ENCODE data around the gene COPZ1. TPM values are rescaled to one million over a fixed set of nuclear protein-coding genes. Genes with fewer than 3 reads are reported as not detected.
A peak's percentile ranks its signal among the peaks of the same experiment; 100 is the strongest.

Gene COPZ1
- total and polyA plus RNA-seq, 4 donors: 98.8 to 163 (median 136) TPM

DNA sequence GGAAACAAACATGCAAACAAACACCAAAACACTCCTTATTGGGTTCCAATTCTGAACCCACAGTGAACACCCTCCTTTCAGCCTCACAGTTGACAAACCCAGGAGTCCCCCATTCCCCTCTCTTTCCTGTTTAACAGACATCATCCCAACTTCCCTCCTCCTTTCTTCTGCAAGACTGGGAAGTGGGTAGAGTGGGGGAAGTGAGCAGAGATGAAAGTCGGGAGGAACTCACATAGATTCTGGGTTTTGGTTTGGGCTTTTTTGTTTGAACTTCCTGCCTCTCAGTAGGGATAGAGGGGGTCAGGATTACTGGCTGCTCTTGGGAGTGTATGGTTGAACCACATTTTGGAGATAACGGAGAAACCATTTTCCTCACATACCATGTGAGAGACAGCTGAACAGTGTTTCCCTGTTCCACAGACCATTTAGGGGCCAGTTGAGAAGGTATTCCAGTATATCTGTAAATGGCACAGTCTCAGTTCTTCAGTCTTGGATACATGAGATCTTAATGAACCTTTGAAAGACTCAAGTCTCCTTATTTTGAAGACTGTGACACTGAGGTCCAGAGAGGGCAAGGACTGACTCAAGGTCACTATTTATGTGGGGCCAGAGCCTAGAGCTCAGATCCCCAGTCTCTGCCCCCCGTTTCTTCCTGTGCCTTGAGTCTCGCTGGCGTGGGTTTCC lies 43.2 kb downstream of the COPZ1 start:
- peaks cover 0 to 42% (median 20%) of the 10 kb centered on the region in 5 donors for H3K4me1 ChIP-seq (ENCODE audit: control insufficient read depth in 5 of 5, insufficient read depth in 5 of 5, low read length in 5 of 5)
- peaks cover 0 to 5% (median 0%) of the 10 kb centered on the region in 4 donors for H3K36me3 ChIP-seq (ENCODE audit: control insufficient read depth in 4 of 4, insufficient read depth in 4 of 4, low read length in 4 of 4)
- TF ChIP-seq, protein P1, sequence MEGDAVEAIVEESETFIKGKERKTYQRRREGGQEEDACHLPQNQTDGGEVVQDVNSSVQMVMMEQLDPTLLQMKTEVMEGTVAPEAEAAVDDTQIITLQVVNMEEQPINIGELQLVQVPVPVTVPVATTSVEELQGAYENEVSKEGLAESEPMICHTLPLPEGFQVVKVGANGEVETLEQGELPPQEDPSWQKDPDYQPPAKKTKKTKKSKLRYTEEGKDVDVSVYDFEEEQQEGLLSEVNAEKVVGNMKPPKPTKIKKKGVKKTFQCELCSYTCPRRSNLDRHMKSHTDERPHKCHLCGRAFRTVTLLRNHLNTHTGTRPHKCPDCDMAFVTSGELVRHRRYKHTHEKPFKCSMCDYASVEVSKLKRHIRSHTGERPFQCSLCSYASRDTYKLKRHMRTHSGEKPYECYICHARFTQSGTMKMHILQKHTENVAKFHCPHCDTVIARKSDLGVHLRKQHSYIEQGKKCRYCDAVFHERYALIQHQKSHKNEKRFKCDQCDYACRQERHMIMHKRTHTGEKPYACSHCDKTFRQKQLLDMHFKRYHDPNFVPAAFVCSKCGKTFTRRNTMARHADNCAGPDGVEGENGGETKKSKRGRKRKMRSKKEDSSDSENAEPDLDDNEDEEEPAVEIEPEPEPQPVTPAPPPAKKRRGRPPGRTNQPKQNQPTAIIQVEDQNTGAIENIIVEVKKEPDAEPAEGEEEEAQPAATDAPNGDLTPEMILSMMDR (IDR thresholded peaks at IDR 0.05; ENCODE audit: control extremely low read depth, extremely low read depth): no peak
- ATAC-seq (ENCODE audit: insufficient read depth, low FRiP score): no peak
- peak overlapping the region in 1 of 2 donors; percentile 50 for H3K9ac ChIP-seq (ENCODE audit: insufficient read depth in 1 of 2, low read length in 2 of 2)
- no peaks in the 10 kb centered on the region for H3K9me3 ChIP-seq (ENCODE audit: control insufficient read depth in 4 of 4, insufficient read depth in 3 of 4, low read length in 3 of 4)
- H3K4me3 ChIP-seq: no peak overlapping the region
- peaks cover 0 to 3% (median 0%) of the 10 kb centered on the region in 3 donors for H3K27me3 ChIP-seq (ENCODE audit: control insufficient read depth in 3 of 3, insufficient read depth in 3 of 3, low read length in 2 of 3)
- 12 to 21% methylated on average over 5 of the region's 5 CpGs for WGBS, 2 donors
- H3K27ac ChIP-seq (ENCODE audit: low read depth in 1 of 2, low read length in 1 of 2): no peak overlapping the region
- no peak for DNase-seq

DNA sequence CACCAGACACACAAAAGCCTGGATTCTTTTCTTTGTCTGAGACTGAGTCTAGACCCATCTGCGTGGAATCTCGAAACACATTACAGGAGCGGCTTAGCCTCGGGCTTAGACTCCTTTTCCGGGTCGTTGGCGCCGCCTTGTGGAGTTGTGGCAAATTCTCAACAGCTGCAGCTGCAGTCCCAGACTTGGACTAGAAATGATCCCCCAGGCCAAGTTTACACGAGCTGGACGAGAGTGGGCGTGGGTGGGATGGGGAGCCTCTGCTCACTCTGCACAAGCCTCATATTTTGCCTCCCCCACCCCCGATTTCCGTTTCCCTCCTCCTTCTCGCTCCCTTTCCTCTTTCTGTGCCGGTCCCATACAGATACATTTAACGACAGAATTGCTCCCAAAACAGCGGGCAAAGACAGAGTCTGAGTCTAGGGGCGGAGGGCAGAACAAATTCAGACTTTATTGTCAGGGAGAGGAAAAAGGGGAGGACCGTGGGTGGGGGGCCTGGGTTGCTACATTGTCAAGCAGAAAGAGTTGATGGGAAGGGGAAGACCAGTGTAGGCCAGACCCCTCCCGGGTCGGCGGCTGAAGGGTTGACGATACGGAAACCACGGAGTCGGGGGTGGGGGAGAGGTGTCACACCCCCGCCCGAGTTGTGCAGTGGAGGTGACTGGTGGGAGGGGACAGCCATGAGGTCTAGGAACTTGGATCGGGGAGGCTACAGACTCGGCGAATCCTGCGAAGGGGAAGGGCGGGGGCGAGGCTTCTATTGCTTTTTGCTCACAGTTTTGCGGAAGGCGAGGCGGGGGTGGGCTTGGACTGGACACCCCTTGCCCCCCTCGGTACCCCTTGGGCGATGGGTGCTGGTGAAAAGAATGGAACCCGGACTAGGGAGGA lies 44.0 kb downstream of the COPZ1 start:
- Histone ChIP-seq H3K9ac (ENCODE audit: insufficient read depth in 1 of 2, low read length in 2 of 2) (peak overlapping the region in 1 of 2 donors; percentile 50), H3K9me3 (ENCODE audit: control insufficient read depth in 4 of 4, insufficient read depth in 3 of 4, low read length in 3 of 4) (no peaks in the 10 kb centered on the region), H3K4me3 (no peak overlapping the region), H3K36me3 (ENCODE audit: control insufficient read depth in 4 of 4, insufficient read depth in 4 of 4, low read length in 4 of 4) (peaks cover 0 to 5% (median 0%) of the 10 kb centered on the region in 4 donors), H3K27me3 (ENCODE audit: control insufficient read depth in 3 of 3, insufficient read depth in 3 of 3, low read length in 2 of 3) (no peaks in the 10 kb centered on the region), H3K4me1 (ENCODE audit: control insufficient read depth in 5 of 5, insufficient read depth in 5 of 5, low read length in 5 of 5) (peaks cover 0 to 46% (median 18%) of the 10 kb centered on the region in 5 donors), H3K27ac (ENCODE audit: low read depth in 1 of 2, low read length in 1 of 2) (no peak overlapping the region)
- WGBS, 2 donors: 30 to 34% methylated on average over 40 of the region's 40 CpGs
- ATAC-seq (ENCODE audit: insufficient read depth, low FRiP score) (peak; percentile 68), DNase-seq (peak; percentile 95 to 96 (median 96))
- TF ChIP-seq, protein P1 (IDR thresholded peaks at IDR 0.05; ENCODE audit: control extremely low read depth, extremely low read depth): peak; percentile 91

DNA sequence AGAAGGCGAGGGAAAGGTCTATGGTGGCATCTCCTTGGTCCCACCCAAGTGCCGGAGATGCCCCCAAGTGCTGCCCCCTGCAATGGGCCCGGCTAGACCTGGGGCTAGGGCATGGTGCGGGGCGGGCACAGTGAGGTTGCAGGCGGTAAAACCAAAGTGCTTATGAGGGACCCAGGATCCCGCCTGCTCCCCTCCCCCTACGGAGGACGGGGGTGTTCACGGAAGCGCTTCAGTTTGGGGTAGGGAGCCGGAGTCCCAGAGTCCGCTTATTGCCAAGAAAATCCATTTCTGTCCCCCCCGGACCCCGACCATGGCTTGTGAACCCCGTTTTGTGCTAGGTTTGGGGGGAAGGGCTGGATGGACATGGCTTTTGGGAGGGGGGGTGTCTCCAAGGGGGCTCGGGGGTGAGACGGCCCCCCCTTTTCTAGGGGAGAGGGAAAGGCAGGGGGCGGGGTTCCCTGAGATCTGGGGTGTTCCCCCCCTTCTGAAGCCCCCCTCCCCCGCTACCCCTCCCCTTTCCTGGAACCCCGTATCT lies 44.7 kb downstream of the COPZ1 start:
- Histone ChIP-seq H3K9ac (ENCODE audit: insufficient read depth in 1 of 2, low read length in 2 of 2) (no peak overlapping the region), H3K4me1 (ENCODE audit: control insufficient read depth in 5 of 5, insufficient read depth in 5 of 5, low read length in 5 of 5) (peaks cover 0 to 51% (median 18%) of the 10 kb centered on the region in 5 donors), H3K36me3 (ENCODE audit: control insufficient read depth in 4 of 4, insufficient read depth in 4 of 4, low read length in 4 of 4) (peaks cover 0 to 7% (median 0%) of the 10 kb centered on the region in 4 donors), H3K27me3 (ENCODE audit: control insufficient read depth in 3 of 3, insufficient read depth in 3 of 3, low read length in 2 of 3) (no peaks in the 10 kb centered on the region), H3K4me3 (no peak overlapping the region), H3K27ac (ENCODE audit: low read depth in 1 of 2, low read length in 1 of 2) (no peak overlapping the region), H3K9me3 (ENCODE audit: control insufficient read depth in 4 of 4, insufficient read depth in 3 of 4, low read length in 3 of 4) (no peaks in the 10 kb centered on the region)
- no peak for ATAC-seq (ENCODE audit: insufficient read depth, low FRiP score)
- TF ChIP-seq, protein P1 (IDR thresholded peaks at IDR 0.05; ENCODE audit: control extremely low read depth, extremely low read depth): no peak
- WGBS, 2 donors: 51 to 69% methylated on average over 19 to 21 of the region's 21 CpGs
- DNase-seq: no peak
